Activated CD4-positive, alpha-beta T cell treated with anti-CD3 and anti-CD28 coated beads, Interleukin-2, Interleukin-4, amounts not matched to agents 100 ng/mL and 50 ng/mL, durations not matched to agents 16 hours and 8 hours (primary cell): ENCODE results near the gene SLC2A1.

Source experiments
- DNase-seq: peaks from one replicate; pipeline ENCODE4 v3.0.0-alpha.2; 2020; ENCODE audit warnings: low spot score

The SLC2A1 gene

GRCh38 chr1:42942444-42942843 lies 16.2 kb downstream of the SLC2A1 start:
- no peak for DNase-seq

GRCh38 chr1:42941640-42942330 lies 16.9 kb downstream of the SLC2A1 start:
- DNase-seq: no peak

GRCh38 chr1:42940851-42941639 lies 17.6 kb downstream of the SLC2A1 start:
- peak; percentile 79 for DNase-seq

DNA sequence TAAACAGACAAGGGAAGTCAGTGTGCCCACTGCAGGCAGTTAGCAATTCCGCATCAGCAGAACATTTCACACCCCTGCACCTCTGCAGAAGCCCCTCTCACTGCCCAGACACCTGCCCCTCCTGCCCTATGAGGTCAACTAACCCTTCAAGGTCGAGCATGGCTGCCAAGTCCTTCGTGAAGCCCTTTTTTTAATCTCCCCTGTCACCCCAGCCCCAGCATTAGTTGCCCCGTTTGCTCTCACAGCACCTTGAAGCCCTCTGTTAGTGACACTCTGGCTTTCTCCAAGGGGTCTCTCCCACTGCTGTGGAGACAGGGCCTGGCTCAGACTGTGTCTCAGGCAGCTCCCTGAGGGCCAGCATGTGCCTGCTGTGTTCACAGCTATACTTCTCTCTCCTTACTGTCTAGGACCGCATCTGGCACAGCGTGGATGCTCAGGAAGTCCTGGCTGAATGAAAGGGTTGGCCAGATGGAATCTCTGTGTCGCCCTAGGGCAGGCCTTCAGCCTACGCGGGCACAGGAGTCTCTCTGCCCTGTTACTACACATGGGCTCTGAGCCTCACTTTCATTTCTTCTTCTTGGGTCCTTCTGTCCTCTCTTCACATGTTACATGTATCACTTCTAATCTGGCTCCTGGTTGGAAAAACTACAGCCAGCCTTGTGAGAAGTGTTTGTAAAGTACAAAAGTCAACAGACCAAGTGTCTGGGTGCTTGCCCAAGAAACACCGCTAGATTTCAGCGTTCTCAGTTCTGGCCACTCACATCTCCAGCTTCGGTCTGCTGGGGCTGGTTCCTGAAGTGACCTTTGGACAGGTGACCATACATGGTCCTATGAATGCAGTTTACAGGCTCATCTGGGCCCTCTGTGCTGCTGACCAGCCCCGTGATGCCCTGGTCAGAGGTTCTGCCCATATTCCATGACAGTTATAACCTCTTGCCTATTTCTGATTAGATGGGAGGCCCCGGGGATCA lies 19.7 kb downstream of the SLC2A1 start:
- no peak for DNase-seq

GRCh38 chr1:42937836-42938644 lies 20.6 kb downstream of the SLC2A1 start:
- DNase-seq: peak; percentile 52

GRCh38 chr1:42937141-42937696 lies 21.4 kb downstream of the SLC2A1 start:
- peak; percentile 74 for DNase-seq

DNA sequence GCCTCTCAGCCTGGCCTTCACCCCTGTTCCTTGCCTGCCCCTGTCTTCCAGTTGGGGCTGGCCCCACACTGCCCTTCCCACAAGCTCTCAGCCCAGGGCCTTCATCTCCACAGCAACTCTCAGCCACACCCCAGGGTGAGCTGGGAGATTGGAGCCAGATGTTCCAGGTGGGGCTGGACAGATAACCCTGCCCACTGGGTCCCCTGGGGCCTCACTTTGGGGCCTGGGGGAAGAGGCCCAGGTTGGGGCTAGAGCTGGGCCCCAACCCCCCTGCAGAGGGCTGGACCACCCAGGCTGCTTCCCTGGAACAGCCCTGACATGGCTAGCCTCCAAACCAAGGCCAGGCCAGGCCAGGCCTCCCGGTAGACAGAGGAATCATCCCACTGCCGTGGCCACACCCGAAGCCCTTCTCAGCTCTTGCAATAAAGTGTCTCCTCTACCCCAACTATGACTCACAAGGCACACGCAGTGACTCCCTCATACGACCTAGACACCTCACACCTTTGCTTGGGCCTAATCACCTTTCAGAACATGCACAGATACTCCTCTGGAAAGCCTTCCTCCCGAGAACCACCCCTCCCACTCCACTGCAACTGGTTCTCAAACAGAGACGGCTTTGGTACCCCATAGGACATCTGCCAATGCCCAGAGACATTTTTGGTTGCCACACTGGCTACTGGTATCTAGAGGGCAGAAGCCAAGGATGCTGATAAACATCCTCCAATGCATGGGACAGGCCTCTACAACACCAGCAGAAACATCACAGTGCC lies 22.2 kb downstream of the SLC2A1 start:
- peak; percentile 70 for DNase-seq

- no peak for DNase-seq
Measured at GRCh38 chr1:42935971-42936308, 22.7 kb downstream of the SLC2A1 start.

- DNase-seq: no peak
Measured at GRCh38 chr1:42935313-42935895, 23.3 kb downstream of the SLC2A1 start.

GRCh38 chr1:42934541-42935312 lies 23.9 kb downstream of the SLC2A1 start:
- no peak for DNase-seq

- DNase-seq: no peak
Measured at GRCh38 chr1:42933610-42934491, 24.8 kb downstream of the SLC2A1 start.

- DNase-seq: no peak
Measured at GRCh38 chr1:42933060-42933586, 25.5 kb downstream of the SLC2A1 start.

- DNase-seq: no peak
Measured at GRCh38 chr1:42932442-42932941, 26.2 kb downstream of the SLC2A1 start.

DNA sequence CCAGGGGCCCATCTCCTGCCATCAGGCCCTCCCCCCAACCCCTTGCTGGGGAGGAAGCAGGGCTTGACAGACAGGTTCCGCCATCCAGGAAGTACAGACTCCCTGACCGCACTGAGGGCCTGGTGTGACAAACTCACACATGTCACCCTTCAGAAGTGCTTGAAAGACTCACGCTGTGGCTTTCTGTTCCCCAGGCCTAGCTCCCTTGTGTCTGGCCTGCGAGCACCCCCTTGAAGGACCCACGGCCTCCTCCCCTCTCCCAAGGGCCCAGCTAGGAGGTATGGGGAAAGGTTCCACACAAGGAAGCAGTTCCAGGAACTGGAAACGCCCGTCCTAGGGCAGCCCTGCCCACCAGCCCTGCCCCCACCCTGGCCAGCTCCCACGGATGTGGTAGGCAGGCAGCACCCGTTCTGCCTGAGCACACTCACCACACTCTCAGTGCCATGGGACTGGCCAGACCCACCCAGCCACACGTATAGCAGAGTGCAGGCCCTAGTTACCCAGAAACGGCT lies 26.7 kb downstream of the SLC2A1 start:
- DNase-seq: peak; percentile 87

- DNase-seq: peak; percentile 71
Measured at GRCh38 chr1:42931108-42931539, 27.5 kb downstream of the SLC2A1 start.

DNA sequence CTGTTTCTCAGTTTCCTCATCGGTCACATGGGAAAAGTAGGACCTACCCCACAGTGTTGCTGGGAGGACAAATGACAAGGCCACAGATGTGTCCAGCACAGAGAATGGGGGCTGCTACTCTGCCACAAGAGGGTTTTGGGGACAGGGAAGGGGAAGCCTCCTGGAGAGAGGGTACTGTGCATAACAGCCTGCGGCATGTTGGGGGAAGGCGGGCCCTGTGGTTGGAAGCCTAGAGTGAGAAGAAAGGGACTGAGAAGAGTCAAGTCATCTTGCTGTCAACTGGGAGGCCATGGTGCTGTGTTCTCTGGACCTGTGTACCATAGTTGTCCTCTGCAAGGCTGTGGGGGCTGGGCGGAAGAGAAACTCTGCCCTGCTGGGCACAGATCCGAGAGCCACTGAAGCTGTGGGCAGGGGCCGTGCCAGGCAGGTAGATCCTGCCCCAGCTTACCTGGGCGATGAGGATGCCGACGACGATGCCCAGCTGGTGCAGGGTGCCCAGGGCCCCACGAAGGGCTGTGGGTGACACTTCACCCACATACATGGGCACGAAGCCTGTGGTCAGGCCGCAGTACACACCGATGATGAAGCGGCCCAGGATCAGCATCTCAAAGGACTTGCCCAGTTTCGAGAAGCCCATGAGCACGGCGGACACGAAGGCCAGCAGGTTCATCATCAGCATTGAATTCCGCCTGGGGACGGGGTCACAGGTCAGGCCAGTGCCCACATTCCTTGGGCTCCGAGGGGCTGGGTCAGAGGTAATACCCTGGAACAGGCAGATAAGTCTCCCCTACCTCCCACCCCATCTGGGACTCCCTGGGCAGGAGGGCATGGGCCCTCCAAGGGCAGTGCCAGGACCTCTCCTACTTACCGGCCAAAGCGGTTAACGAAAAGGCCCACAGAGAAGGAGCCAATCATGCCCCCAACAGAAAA lies 28.2 kb downstream of the SLC2A1 start:
- DNase-seq: no peak
